RCC 7860 (cell line): ENCODE data around the gene ZNF326.
"Not testable (repeated sequence)": the region's sequence is repeated elsewhere in the genome, so short reads cannot be mapped to it uniquely, and the experiment has no call there.

Source experiments
- DNase-seq: peaks from one replicate; pipeline ENCODE4 v3.0.0-alpha.2; 2015; ENCODE audit warnings: low spot score
- FAIRE-seq: peaks from 2 replicates; lab custom pipeline; 2012; peaks lifted over from hg19 to GRCh38; lab: Jason Lieb, UNC

The ZNF326 gene

DNA sequence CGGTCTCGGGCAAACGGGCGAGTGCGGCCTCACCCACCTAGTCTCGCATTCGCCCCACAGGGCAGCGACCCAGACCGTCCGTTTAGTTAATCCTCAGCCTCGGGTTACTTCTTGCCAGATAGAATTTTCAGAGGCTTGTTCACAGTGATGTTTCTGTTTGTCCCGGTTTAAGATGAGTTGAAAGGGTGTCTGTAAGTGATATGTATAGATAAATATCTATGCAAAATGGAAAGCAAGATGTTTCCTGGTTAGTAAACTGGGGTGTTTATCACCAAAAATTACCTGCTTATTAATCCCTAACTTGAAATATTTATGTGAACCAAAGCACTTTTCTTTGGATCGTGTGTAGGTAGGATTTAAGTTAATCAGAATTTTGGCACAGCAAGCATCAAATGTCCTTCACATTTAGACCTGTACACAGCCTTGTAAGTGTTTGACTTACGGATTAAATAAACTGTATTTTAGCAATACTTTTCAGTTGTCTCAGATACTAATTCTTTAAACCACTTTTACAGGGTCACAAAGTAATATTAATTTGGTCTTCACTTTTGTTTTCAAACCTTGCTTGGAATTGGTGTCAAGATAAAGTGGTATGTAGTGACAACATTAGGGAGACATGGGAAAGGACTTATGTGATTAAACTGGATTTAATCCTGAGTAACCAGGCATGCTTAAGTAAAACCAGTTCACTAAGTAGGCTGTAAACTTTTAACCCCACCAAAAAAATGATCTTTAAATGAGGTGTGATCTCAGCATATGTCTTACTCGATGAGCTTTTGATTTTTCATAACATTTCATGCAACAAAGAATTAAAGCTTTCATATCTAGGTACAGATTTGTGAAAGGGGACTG, 914 bp downstream of the ZNF326 start:
- FAIRE-seq (no peak), DNase-seq (peak; percentile 26)

DNA sequence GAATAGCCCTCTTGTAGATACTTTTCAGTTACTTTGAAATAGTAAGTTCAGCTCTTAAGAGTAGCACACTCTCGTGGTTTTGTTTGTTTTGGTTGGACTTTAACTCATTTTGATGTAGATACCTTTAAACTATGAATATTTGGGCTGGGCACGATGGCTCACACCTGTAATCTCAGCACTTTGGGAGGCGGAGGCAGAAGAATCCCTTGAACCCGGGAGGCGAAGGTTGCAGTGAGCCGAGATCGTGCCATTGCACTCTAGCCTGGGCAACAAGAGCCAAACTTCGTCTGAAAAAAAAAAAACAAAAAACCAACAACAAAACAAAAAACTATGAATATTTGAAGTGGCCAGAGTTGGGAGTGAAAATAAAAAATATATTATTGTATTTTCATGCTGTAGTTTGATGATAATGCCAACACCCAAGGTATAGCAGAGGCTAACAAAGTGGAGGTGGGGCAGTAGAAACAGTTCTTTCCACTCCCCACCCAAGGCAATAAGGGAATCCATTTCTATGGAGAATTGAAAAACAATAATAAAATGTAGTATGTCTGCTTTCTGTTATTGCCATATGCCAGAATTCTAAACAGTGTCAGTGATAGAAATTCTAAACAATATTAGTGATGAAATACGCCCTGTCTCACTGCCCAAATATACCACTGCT, 1.7 kb downstream of the ZNF326 start:
- DNase-seq (no peak), FAIRE-seq (no peak)

DNA sequence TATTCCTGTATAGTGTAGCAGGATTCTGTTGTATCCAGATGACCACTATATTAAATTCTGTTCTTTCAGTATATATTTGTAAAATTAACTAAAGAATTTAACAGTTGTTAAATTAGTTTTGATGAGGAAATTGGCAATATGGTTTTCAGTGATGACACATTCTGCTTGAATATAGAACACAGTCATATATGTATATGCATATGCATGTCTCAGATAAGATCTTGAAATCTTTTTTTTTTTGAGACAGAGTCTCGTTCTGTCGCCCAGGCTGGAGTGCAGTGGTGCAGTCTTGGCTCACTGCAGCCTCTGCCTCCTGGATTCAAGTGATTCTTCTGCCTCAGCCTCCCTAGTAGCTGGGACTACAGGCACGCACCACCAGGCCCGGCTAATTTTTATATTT, 2.2 kb downstream of the ZNF326 start:
- not testable (repeated sequence) for FAIRE-seq, DNase-seq

DNA sequence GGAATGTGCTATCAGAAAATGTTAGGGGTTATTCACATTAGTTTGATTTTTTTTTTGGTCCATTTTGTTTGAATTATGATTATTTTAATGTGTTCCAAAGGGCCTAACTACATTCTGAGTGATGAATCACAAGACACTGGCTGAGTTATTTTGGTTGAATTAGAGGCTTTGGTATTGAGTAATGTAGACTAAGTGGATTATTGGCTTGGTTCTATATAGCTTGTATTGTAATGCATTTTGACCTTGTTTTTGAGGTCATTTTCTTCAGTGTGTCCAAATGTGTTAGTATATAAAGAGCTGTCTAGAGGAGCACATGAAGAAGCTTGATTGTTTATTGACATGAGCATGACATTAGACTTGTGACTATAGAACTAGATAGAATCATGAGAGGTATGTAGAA, 3.4 kb downstream of the ZNF326 start:
- DNase-seq (no peak), FAIRE-seq (no peak)

DNA sequence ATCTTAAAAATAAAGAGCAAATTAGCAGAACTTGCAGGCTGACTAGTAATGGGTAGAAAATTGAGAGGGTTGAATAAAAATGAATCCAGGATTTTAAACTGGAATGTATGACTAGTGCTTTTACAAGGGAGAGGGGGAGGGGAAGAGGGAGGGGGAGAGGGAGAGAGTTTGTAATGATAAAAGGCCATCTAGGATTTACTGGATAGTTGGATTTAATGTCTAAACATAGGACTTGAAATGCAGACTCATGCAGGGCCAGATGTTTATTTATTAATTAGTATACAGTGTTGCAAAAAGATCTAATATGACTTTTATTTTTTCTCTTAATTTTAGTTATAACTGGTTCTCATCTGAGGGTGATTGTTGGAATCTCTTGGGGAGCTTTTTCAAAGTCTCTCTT, 4.3 kb downstream of the ZNF326 start:
- DNase-seq (no peak), FAIRE-seq (no peak)

DNA sequence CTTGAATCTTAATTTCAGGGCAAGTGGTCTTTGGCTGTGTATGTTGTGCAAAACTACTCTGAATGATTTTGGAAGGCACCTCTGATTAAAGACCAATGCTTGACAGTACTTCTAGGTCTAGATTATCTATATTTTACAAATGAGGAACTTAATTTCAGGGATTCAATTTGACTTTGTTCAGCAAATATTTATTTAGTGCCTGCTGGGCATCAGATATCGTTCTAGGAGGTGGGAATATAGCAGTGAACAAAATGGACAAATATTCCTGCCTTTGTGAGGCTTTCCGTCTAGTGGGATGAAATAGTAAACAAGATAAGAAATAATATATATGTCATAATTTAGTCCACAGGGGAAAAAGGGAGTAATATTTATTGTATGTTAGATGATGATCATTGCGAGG, 4.7 kb downstream of the ZNF326 start:
- FAIRE-seq (no peak), DNase-seq (no peak)

DNA sequence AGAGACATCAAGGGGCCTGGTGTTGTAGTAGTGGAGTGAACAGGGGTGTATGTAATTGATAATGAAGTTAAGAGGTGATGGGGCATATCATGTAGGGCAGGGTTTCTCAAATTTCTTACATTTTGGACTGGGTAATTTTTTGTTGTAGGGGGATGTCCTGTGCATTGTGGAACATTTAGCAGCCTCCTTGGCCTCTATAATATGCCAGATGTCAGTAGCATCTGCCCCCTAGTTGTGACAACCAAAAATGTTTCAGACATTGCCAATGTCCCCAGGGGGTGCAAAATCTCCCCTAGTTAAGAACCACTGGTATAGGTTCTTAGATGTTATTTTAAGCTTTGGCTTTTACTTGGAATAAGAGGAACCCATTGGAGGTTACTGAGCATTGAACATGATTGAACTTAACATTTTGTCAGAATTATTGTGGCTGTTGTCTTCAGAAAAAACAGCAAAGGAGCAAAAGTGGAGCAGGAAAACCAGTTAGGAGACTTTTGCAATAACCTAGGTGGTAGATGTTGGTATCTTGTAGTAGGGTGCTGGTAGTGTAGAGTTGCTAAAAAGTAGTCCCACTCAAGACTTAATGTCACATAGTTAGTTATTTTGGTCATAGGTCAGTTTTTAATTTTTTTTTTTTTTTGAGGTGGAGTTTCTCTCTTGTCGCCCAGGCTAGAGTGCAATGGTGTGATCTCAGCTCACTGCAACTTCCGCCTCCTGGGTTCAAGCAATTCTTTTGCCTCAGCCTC, 6.2 kb downstream of the ZNF326 start:
- FAIRE-seq (no peak), DNase-seq (no peak)

DNA sequence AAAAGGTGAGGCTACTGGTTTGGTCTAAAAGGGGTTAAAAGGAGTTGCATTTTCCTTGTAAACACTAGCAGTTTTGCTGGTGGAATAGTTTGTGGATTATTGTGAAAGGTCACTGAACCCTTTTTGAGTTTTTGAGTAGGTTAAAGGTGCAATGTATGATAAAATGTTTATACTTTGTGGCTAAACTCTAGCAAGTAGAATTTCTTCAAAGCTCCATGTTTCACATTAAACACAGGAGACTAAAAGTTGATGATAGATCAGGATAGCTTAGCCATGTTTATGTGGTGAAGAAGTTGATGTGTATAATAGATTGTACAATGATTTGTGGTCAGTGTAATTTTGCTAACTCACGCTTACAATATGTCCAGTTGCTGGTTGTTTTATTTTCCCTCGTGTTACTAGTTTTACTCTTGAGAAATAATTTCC, 13.1 kb downstream of the ZNF326 start:
- DNase-seq, result no peak
- FAIRE-seq, result no peak

DNA sequence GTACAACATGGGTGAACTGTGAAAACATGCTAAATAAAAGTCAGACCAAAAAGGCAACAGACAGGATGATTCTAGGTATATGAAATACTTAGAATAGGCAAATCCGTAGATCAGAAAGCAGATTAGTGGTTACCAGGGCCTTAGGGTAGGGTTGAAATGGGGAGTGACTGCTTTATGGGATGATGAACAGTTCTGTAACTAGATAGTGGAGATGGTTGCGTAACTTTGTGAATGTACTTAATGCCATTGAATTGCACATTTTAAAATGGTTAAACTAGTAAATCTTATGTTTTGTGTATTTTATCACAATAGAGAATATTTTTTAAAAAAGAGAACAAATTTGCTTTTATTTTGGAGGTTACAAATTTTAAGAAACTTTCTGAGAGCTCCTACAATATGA, 17.4 kb downstream of the ZNF326 start:
- no peak for DNase-seq
- no peak for FAIRE-seq

DNA sequence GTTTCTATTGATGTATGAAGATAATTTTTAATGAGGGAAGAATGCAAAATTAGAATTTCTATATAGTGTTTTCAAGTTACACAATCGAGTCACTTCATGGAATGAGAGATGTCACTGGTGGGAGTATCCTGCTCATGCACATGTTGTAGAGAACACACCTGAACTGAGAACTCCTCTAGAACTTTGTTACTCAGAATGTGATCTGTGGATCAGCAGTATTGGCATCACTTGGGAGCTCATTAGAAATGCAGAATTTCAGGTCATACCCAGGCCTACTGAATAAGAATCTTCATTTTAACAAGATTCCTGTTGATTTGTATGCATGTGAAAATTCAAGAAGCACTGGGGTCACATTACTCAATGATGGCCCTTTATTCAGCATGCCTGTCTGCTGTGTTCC, 28.8 kb downstream of the ZNF326 start:
- DNase-seq (no peak), FAIRE-seq (no peak)

DNA sequence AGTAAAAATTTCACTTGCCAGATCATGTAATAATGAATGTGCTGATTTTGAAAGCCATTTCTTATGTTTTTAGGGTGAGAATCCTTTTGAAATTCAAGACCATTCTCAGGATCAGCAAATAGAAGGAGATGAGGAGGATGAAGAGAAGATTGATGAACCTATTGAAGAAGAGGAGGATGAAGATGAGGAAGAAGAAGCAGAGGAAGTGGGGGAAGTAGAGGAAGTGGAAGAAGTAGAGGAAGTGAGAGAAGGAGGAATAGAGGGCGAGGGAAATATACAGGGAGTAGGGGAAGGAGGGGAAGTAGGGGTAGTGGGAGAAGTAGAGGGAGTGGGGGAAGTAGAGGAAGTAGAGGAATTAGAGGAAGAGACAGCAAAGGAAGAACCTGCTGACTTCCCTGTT, 32.4 kb downstream of the ZNF326 start:
- FAIRE-seq, result no peak
- no peak for DNase-seq

DNA sequence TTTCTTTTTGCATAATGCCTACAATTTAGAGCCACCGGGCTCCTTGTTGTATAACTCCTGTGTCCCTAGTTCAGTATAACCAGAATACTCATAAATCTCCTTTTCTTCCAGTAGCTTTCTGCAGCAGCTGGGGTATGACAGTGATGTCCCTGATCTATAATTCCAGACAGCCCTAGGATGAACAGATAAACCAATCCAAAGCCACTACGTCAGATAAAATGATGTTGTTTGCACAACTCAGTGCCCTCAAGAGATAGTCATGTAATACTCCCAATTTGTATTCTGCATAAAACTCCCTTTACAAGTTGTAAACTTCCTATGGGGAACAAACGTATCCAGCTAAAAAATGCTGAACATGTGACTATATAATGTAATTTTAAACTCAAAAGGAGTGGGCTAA, 44.7 kb downstream of the ZNF326 start:
- FAIRE-seq (no peak), DNase-seq (no peak)

DNA sequence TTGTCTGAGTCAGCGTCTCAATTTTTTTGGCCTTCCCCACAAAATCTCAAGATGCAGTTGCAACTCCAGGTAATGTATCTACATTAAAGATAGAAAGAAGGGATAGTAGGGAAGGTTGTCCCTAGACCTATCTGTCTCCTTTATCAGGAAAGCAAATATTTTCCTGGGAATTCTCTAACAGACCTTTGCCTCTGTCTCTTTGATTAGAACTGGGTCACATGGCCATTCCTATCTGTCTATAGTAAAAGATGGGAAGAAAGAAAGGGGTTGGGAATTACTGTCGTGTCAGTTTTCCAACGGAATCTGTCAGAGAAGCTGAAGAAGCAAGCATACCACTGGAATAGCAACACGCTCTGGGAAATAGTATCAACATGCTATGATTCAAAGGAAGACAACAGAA, 48.7 kb downstream of the ZNF326 start:
- FAIRE-seq (no peak), DNase-seq (no peak)

DNA sequence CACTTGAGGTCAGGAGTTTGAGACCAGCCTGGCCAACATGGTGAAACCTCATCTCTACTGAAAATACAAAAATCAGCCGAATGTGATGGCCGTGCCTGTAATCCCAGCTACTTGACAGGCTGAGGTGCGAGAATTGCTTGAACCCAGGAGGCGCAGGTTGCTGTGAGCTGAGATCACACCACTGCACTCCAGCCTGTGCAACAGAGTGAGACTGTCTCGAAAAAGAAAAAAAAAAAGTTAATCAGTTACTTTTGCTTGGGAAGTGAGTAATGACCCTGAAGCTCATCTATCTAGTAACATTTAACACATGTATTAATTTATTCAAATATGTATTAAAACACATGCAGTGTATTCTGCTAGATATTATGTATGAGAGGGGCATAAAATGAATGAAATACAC, 49.4 kb downstream of the ZNF326 start:
- peak; percentile 75 for FAIRE-seq
- DNase-seq, result no peak

DNA sequence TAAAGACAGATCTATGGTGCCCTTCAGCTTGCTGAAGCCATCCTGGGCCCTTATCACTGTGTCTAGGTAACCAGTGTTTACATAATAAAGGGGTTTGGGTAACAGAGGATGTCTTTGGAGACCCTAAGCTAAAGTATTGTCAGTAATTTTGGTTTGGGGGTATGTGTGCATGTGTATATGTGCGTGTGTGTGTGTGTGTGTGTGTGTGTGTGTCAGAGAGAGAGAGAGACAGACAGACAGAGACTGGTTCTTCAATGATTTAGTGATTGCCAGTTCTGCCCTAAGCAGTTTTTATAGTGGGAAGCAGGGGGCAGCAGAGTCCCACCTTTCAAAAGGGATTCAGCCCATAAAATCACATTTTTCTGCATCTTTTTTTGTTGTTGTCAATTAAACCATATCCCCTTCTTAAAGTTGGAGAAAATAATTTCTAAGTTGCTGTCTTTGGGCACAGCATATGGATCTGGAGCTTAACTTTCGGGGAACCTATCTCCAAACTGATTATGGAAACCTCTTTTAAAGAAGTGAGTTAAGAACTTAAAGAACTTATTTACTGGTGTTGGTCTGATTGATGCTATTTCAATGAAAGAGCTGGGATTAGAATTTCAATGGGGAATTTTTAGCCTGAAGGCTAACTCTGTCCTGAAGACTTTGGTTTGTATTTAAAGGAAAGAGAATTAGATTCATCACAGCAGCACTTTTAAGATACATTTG, 51.1 kb downstream of the ZNF326 start:
- FAIRE-seq, result no peak
- DNase-seq, result no peak

DNA sequence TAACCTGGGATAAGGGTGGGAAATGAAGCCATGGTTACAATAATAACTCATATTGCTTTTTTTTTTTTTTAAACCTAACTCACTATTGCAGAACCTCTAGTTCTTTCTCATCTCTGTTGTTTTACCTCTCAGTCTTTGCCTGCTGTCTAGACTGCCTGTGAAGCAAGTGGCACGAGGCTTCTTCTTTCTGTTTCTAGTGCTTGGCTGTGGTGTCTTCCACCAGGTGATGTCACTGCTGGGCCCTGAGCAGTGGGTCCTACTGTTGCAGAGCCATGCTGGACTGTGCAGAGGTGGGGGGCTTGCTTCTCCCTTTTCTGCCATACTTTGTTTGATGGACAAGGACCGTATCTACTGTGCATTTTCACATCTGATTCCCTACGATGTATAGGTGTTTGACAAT, 51.7 kb downstream of the ZNF326 start:
- no peak for DNase-seq
- FAIRE-seq, result no peak

DNA sequence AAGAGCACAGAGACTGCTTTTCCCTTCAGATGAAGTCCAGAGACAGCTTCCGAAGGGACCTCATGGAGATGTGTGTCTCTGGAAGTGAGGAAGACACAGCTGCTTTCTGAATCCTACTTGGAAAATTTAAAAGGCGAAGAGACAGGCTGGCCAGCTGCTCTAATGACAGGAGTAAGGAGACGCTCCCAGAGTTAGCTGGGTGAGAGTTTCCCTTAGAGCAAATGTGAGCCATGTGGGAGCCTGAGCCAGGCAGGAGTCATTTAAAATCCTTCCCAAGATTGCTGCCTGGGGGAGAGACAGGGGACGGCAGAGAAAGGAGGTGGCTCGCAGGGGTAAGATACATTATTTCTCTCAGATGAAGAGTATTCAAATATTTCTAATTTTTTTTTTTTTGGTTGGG, 53.1 kb downstream of the ZNF326 start:
- FAIRE-seq (no peak), DNase-seq (no peak)

DNA sequence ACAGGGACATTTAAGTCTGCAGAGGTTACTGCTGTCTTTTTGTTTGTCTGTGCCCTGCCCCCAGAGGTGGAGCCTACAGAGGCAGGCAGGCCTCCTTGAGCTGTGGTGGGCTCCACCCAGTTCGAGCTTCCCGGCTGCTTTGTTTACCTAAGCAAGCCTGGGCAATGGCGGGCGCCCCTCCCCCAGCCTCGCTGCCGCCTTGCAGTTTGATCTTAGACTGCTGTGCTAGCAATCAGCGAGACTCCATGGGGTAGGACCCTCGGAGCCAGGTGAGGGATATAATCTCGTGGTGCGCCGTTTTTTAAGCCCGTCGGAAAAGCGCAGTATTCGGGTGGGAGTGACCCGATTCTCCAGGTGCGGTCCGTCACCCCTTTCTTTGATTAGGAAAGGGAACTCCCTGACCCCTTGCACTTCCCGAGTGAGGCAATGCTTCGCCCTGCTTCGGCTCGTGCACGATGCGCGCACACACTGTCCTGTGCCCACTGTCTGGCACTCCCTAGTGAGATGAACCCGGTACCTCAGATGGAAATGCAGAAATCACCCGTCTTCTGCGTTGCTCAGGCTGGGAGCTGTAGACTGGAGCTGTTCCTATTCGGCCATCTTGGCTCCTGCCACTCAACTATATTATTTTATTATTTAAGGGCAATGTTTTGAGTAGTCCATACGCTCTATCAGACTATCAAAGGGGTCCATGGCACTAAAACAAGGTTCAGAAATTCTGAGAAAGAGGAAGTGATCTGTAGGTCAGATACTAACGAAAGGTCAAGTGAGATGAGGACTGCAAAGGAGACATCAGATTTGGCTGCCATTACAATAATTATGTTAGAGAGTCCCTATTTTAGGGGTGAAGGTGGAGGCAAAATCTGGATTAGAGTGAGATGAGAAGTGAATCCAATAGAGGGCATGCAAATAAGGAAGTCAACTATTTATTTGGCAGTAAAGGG, 68.1 kb downstream of the ZNF326 start:
- DNase-seq, FAIRE-seq: not testable (repeated sequence)

DNA sequence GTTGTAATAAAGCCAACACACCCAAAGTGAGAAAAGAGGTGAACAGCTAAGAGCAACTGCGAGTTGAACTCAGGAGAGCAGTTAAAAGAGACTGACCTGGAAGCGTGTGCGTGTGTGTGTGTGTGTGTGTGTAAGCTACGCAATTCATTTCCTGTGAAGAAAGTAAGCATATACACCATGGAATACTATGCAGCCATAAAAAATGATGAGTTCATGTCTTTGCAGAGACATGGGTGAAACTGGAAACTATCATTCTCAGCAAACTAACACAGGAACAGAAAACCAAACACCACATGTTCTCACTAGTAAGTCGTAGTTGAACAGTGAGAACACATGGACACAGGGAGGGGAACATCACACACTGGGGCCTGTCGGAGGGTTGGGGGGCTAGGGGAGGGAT, 69.2 kb downstream of the ZNF326 start:
- DNase-seq, FAIRE-seq: not testable (repeated sequence)
